B cell (primary cell): Measurements from ENCODE around the gene GNB1.

ENCODE experiments used
- EZH2 ChIP-seq: IDR thresholded peaks from 2 replicates; pipeline ENCODE4 v1.6.1; 2012; ENCODE audit warnings: borderline replicate concordance, low read depth, mild to moderate bottlenecking, moderate library complexity, low read length; ENCODE audit not compliant: insufficient read depth, poor library complexity, severe bottlenecking
- TF ChIP-seq, protein P1 (sequence below): fragments of 200-600 bp; IDR thresholded peaks from one replicate; pipeline ENCODE4 v1.8.0; 2022; ENCODE audit warnings: antibody characterized with exemption, mild to moderate bottlenecking

DNA sequence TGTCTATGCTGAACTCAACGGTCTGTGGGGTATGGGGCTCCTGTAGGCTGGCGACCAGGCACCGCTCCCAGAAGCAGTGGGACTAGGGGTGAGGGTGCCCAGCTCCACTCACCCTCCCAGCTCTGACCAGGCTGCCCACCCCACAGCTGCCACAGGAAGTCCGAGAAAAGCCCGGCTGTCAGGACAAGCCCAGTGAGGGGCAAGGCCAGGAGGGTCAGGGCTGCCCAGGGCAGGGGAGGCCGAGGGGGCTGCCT lies 31.7 kb upstream of the GNB1 start:
- TF ChIP-seq, protein P1, sequence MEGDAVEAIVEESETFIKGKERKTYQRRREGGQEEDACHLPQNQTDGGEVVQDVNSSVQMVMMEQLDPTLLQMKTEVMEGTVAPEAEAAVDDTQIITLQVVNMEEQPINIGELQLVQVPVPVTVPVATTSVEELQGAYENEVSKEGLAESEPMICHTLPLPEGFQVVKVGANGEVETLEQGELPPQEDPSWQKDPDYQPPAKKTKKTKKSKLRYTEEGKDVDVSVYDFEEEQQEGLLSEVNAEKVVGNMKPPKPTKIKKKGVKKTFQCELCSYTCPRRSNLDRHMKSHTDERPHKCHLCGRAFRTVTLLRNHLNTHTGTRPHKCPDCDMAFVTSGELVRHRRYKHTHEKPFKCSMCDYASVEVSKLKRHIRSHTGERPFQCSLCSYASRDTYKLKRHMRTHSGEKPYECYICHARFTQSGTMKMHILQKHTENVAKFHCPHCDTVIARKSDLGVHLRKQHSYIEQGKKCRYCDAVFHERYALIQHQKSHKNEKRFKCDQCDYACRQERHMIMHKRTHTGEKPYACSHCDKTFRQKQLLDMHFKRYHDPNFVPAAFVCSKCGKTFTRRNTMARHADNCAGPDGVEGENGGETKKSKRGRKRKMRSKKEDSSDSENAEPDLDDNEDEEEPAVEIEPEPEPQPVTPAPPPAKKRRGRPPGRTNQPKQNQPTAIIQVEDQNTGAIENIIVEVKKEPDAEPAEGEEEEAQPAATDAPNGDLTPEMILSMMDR, result no peak
- TF ChIP-seq EZH2, result no peak
